Neuronal stem cell (in vitro differentiated cells): ENCODE results near the gene PI4K2B. TPM values are rescaled to one million over a fixed set of nuclear protein-coding genes. Genes with fewer than 3 reads are reported as not detected.
"Not testable (repeated sequence)": the region's sequence is repeated elsewhere in the genome, so short reads cannot be mapped to it uniquely, and the experiment has no call there.

Experiments used
- DNase-seq: peaks from one replicate; pipeline ENCODE4 v3.0.0-alpha.2; 2013; ENCODE audit warnings: low spot score
- H2AFZ ChIP-seq: one replicate; pipeline ENCODE4 v1.6.1; 2013; ENCODE audit warnings: mild to moderate bottlenecking, low read length, inconsistent platforms
- H2AK5ac ChIP-seq: 2 replicates; pipeline ENCODE4 v1.6.1; 2013; ENCODE audit warnings: low read depth, mild to moderate bottlenecking, inconsistent platforms, low read length, moderate library complexity, mixed read lengths
- H2BK120ac ChIP-seq: 2 replicates; pipeline ENCODE4 v1.6.1; 2013; ENCODE audit warnings: low read depth, mild to moderate bottlenecking, inconsistent platforms, low read length, moderate library complexity, mixed read lengths
- H2BK12ac ChIP-seq: one replicate; pipeline ENCODE4 v1.6.1; 2013; ENCODE audit warnings: low read length, inconsistent platforms
- H2BK15ac ChIP-seq: 2 replicates; pipeline ENCODE4 v1.6.1; 2013; ENCODE audit warnings: mild to moderate bottlenecking, low read length, inconsistent platforms, mixed read lengths
- H2BK5ac ChIP-seq: one replicate; pipeline ENCODE4 v1.6.1; 2013; ENCODE audit warnings: inconsistent platforms, mild to moderate bottlenecking, low read length, moderate library complexity
- H3K14ac ChIP-seq: one replicate; pipeline ENCODE4 v1.6.1; 2013; ENCODE audit warnings: low read length, inconsistent platforms
- H3K18ac ChIP-seq: 2 replicates; pipeline ENCODE4 v1.6.1; 2013; ENCODE audit warnings: low read length, inconsistent platforms
- H3K23ac ChIP-seq: 2 replicates; pipeline ENCODE4 v1.6.1; 2013; ENCODE audit warnings: low read depth, mild to moderate bottlenecking, mixed read lengths, low read length, inconsistent platforms; ENCODE audit not compliant: poor library complexity
- H3K27ac ChIP-seq: replicated peaks from 3 replicates; pipeline ENCODE4 v1.5.1; 2013; ENCODE audit warnings: low read length, inconsistent platforms
- H3K27me3 ChIP-seq, 3 experiments: 2 replicates each; pipeline ENCODE4 v1.6.1; 2013; ENCODE audit warnings: low read length in 3 of 3, mild to moderate bottlenecking in 2 of 3, inconsistent platforms in 1 of 3, low read depth in 1 of 3, mixed read lengths in 1 of 3, moderate library complexity in 1 of 3; ENCODE audit not compliant: control insufficient read depth in 3 of 3, insufficient read depth in 3 of 3
- H3K36me3 ChIP-seq, 2 donors: replicated peaks in 1 of 2; 2 replicates each; pipeline ENCODE4 v1.6.1; 2013; ENCODE audit warnings: low read length in 2 of 2; ENCODE audit not compliant: control insufficient read depth in 2 of 2, insufficient read depth in 2 of 2
- H3K4ac ChIP-seq: 2 replicates; pipeline ENCODE4 v1.6.1; 2013; ENCODE audit warnings: inconsistent platforms, mild to moderate bottlenecking, low read length, moderate library complexity
- H3K4me1 ChIP-seq, 2 donors: 1 replicate in 1 of 2; 2 replicates in 1 of 2; pipeline ENCODE4 v1.6.1; 2013; ENCODE audit warnings: low read length in 2 of 2, low read depth in 1 of 2; ENCODE audit not compliant: control insufficient read depth in 2 of 2, insufficient read depth in 1 of 2
- H3K4me2 ChIP-seq: one replicate; pipeline ENCODE4 v1.6.1; 2013; ENCODE audit warnings: mild to moderate bottlenecking, low read length, inconsistent platforms; ENCODE audit not compliant: insufficient read depth, poor library complexity, severe bottlenecking
- H3K4me3 ChIP-seq, 2 donors: 2 replicates each; pipeline ENCODE4 v1.5.1; 2013; ENCODE audit warnings: low read length in 2 of 2, mild to moderate bottlenecking in 2 of 2, inconsistent platforms in 1 of 2, moderate library complexity in 1 of 2
- H3K79me1 ChIP-seq: one replicate; pipeline ENCODE4 v1.6.1; 2013; ENCODE audit warnings: low read depth, mild to moderate bottlenecking, inconsistent platforms, low read length, moderate library complexity
- H3K9ac ChIP-seq: one replicate; pipeline ENCODE4 v1.6.1; 2013; ENCODE audit warnings: mild to moderate bottlenecking, low read depth, low read length, inconsistent platforms; ENCODE audit not compliant: poor library complexity
- H3K9me3 ChIP-seq, 2 donors: replicated peaks in 1 of 2; 2 replicates each; pipeline versions ENCODE3 to v1.6.1; 2013; ENCODE audit warnings: low read length in 2 of 2, mild to moderate bottlenecking in 2 of 2, inconsistent platforms in 1 of 2, low read depth in 1 of 2, mixed read lengths in 1 of 2, moderate library complexity in 1 of 2; ENCODE audit not compliant: control insufficient read depth in 2 of 2, insufficient read depth in 1 of 2
- H4K8ac ChIP-seq: one replicate; pipeline ENCODE4 v1.6.1; 2013; ENCODE audit warnings: low read depth, mild to moderate bottlenecking, inconsistent platforms, low read length, moderate library complexity
- H4K91ac ChIP-seq: one replicate; pipeline ENCODE4 v1.6.1; 2013; ENCODE audit warnings: low read length, low read depth, mild to moderate bottlenecking, inconsistent platforms; ENCODE audit not compliant: poor library complexity
- WGBS, 2 donors: extraction: QIAGEN DNeasy Blood & Tissue Kit; methylation state at CpG; one replicate each; pipeline ENCODE4 v1.1.7; 2013; ENCODE audit warnings: missing lambda C conversion rate in 2 of 2, mixed read lengths in 1 of 2; ENCODE audit not compliant: insufficient read length in 2 of 2, insufficient replicate concordance in 1 of 2; ENCODE audit errors: extremely low coverage in 2 of 2; 5-methylcytosine and 5-hydroxymethylcytosine counted together
- small RNA-seq: library from polyadenylated mRNA; stranded (forward); fragments of <200 nt; extraction: miRNeasy Mini kit (QIAGEN cat#:217004); gene quantifications from one replicate; pipeline ENCODE3, GENCODE V24; 2013; ENCODE audit not compliant: insufficient read depth

Gene PI4K2B

DNA sequence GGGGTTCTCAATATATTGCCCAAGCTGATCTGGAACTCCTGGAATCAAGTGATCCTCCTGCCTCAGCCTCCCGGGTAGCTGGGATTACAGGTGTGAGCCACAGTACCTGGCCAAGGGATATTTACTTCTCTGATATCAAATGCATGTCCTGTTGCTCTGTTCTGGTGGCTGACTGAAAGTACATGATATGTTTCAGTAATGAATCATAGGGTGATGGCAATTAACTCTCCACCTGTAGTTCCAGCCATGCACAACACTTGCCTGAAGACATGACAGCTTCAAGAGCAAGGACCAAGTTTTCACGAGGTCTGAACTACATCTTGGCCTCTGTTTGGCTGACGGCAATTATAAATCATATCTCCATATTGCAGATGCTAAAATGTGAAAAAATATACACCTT lies 87.9 kb downstream of the PI4K2B start:
- Histone ChIP-seq H3K4me3 (no peak overlapping the region), H3K18ac (no peak overlapping the region), H2BK15ac (no peak overlapping the region), H3K9me3 (no peaks in the 10 kb centered on the region), H2BK120ac (no peak overlapping the region), H2BK12ac (no peak overlapping the region), H4K91ac (no peak overlapping the region), H3K36me3 (peaks cover 0 to 39% of the 10 kb centered on the region in 2 donors), H2BK5ac (no peak overlapping the region), H3K4me2 (no peak overlapping the region), H4K8ac (no peak overlapping the region), H3K27ac (no peak overlapping the region), H3K23ac (no peak overlapping the region), H3K79me1 (no peaks in the 10 kb centered on the region), H3K4ac (no peak overlapping the region), H3K4me1 (no peaks in the 10 kb centered on the region), H2AFZ (no peak overlapping the region), H3K9ac (no peak overlapping the region), H3K14ac (no peak overlapping the region), H2AK5ac (no peak overlapping the region), H3K27me3 (no peaks in the 10 kb centered on the region)
- WGBS, 2 donors = no CpG with 5 or more reads among the region's 3 CpGs
- no peak for DNase-seq

DNA sequence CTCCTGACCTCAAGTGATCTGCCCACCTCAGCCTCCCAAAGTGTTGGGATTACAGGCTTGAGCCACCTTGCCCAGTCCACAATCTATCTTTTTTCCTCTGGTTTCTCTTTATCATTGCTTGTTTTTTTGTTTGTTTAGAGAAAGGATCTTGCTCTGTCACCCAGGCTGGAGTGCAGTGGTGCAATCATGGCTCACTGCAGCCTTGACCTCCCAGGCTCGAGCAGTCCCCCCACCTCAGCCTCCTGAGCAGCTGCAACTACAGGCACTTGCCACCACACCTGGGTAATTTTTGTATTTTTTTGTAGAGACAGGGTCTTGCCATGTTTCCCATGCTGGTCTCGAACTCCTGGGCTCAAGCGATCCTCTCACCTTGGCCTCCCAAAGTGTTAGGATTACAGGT lies 94.6 kb downstream of the PI4K2B start:
- not testable (repeated sequence) for H3K4me1 ChIP-seq, H2AK5ac ChIP-seq, H2BK120ac ChIP-seq, H3K4ac ChIP-seq, H3K14ac ChIP-seq, H3K9me3 ChIP-seq, H3K79me1 ChIP-seq, DNase-seq, H2BK15ac ChIP-seq, H3K36me3 ChIP-seq, H3K9ac ChIP-seq, H3K18ac ChIP-seq, H3K4me3 ChIP-seq, H3K4me2 ChIP-seq, H3K27me3 ChIP-seq, H3K27ac ChIP-seq, H2AFZ ChIP-seq, H2BK5ac ChIP-seq, H4K8ac ChIP-seq, H3K23ac ChIP-seq, H2BK12ac ChIP-seq, H4K91ac ChIP-seq
- no CpG with 5 or more reads among the region's 3 CpGs for WGBS, 2 donors

Small RNAs within 50 kb of the gene (small RNA-seq; reads per million reads assigned to genes)
- gene RF00004 = not detected
